Measurements from ENCODE around the gene SSR3. TPM values are rescaled to one million over a fixed set of nuclear protein-coding genes. Genes with fewer than 3 reads are reported as not detected.

The SSR3 gene
- total and polyA plus RNA-seq, 2 of the 13 experiments (the other 11 are each of a cell fraction or from before 2014, with no cell fraction given): 229 to 325 TPM

DNA sequence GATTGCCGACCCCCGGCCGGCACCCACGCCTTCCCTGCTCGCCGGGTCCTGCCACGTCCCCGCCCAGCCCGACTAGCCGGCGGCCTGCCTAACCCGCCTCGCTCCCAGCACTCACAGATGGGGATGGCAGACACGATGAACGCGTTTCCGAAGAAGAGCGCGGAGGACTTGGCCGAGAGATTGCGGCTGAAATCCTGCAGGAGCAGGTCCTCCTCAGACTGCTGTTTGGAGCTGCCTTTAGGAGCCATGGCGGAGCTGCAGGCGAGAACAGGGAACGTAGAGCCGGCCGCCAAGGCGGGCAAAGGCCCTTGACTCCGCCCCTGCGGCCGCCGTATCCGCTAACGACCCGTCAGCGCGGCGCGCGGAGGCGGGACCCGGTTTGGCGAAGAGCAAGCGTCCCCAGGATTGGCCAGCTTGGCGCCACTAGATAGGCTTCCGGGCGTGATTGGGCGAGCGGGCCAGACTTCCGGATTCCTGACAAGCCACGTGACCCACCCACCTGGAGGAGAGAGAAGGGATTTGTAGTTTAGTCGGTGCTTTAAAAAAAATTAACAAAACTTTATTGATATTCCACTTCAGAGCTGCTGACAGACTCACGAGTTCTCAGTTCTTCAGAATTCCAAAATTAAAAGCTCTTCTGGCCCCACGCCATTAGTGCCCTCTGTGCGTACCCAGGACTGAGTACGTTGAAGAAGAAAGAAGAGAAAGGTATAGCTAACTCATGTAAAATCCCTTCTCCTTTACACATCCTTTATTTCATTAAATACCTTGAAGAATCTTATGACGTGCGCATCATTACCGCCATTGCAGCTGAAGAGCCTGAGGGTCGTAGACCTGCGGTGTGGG lies at the start of gene SSR3 (continued):
- TF ChIP-seq BRCA1 (CRISPR knock-in tag; IDR thresholded peaks at IDR 0.05) (peak; percentile 88), SMC3 (IDR thresholded peaks at IDR 0.05; ENCODE audit: low read length) (no peak), ZMAT3 (CRISPR knock-in tag; conservative IDR thresholded peaks at IDR 0.05) (peak; percentile 56; the same call in 1 of the 2 replicates), HNF4G (IDR thresholded peaks at IDR 0.05; ENCODE audit: borderline replicate concordance, low read depth, low read length) (no peak), HNF4G (CRISPR knock-in tag; IDR thresholded peaks at IDR 0.05; ENCODE audit: borderline replicate concordance, low read depth) (no peak), TGIF2 (CRISPR knock-in tag; IDR thresholded peaks at IDR 0.05) (peak; percentile 82), MZF1 (CRISPR knock-in tag; IDR thresholded peaks at IDR 0.05; ENCODE audit: borderline replicate concordance) (no peak), PHF8 (CRISPR knock-in tag; IDR thresholded peaks at IDR 0.05) (peak; percentile 97), ZNF766 (CRISPR knock-in tag; IDR thresholded peaks at IDR 0.05; ENCODE audit: borderline replicate concordance) (no peak), ZNF496 (CRISPR knock-in tag; IDR thresholded peaks at IDR 0.05; ENCODE audit: insufficient replicate concordance) (no peak), LCORL (IDR thresholded peaks at IDR 0.05) (no peak), LCORL (CRISPR knock-in tag; IDR thresholded peaks at IDR 0.05) (no peak), HOXA5 (CRISPR knock-in tag; IDR thresholded peaks at IDR 0.05) (peak; percentile 41; the same call in 1 of the 2 replicates), HDAC2 (CRISPR knock-in tag; IDR thresholded peaks at IDR 0.05) (no peak), NFATC3 (CRISPR knock-in tag; IDR thresholded peaks at IDR 0.05) (no peak), AKAP8 (CRISPR knock-in tag; IDR thresholded peaks at IDR 0.05) (no peak), BHLHE40 (IDR thresholded peaks at IDR 0.05; ENCODE audit: low read length) (0 out of 2 replicates have a peak, but pooled peaks have one; percentile 12), ZNF44 (CRISPR knock-in tag; IDR thresholded peaks at IDR 0.05) (no peak)
- TF ChIP-seq, protein P1, sequence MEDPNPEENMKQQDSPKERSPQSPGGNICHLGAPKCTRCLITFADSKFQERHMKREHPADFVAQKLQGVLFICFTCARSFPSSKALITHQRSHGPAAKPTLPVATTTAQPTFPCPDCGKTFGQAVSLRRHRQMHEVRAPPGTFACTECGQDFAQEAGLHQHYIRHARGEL (CRISPR knock-in tag; IDR thresholded peaks at IDR 0.05): no peak
- TF ChIP-seq, protein P2, sequence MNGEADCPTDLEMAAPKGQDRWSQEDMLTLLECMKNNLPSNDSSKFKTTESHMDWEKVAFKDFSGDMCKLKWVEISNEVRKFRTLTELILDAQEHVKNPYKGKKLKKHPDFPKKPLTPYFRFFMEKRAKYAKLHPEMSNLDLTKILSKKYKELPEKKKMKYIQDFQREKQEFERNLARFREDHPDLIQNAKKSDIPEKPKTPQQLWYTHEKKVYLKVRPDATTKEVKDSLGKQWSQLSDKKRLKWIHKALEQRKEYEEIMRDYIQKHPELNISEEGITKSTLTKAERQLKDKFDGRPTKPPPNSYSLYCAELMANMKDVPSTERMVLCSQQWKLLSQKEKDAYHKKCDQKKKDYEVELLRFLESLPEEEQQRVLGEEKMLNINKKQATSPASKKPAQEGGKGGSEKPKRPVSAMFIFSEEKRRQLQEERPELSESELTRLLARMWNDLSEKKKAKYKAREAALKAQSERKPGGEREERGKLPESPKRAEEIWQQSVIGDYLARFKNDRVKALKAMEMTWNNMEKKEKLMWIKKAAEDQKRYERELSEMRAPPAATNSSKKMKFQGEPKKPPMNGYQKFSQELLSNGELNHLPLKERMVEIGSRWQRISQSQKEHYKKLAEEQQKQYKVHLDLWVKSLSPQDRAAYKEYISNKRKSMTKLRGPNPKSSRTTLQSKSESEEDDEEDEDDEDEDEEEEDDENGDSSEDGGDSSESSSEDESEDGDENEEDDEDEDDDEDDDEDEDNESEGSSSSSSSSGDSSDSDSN (CRISPR knock-in tag; IDR thresholded peaks at IDR 0.05): peak; percentile 78
- TF ChIP-seq, protein P3, sequence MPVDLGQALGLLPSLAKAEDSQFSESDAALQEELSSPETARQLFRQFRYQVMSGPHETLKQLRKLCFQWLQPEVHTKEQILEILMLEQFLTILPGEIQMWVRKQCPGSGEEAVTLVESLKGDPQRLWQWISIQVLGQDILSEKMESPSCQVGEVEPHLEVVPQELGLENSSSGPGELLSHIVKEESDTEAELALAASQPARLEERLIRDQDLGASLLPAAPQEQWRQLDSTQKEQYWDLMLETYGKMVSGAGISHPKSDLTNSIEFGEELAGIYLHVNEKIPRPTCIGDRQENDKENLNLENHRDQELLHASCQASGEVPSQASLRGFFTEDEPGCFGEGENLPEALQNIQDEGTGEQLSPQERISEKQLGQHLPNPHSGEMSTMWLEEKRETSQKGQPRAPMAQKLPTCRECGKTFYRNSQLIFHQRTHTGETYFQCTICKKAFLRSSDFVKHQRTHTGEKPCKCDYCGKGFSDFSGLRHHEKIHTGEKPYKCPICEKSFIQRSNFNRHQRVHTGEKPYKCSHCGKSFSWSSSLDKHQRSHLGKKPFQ (CRISPR knock-in tag; IDR thresholded peaks at IDR 0.05; ENCODE audit: insufficient replicate concordance): no peak
- TF ChIP-seq, protein P4, sequence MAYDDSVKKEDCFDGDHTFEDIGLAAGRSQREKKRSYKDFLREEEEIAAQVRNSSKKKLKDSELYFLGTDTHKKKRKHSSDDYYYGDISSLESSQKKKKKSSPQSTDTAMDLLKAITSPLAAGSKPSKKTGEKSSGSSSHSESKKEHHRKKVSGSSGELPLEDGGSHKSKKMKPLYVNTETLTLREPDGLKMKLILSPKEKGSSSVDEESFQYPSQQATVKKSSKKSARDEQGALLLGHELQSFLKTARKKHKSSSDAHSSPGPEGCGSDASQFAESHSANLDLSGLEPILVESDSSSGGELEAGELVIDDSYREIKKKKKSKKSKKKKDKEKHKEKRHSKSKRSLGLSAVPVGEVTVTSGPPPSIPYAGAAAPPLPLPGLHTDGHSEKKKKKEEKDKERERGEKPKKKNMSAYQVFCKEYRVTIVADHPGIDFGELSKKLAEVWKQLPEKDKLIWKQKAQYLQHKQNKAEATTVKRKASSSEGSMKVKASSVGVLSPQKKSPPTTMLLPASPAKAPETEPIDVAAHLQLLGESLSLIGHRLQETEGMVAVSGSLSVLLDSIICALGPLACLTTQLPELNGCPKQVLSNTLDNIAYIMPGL (CRISPR knock-in tag; IDR thresholded peaks at IDR 0.05; ENCODE audit: borderline replicate concordance in 1 of 2, low read depth in 1 of 2): peak in 1 of 2 experiments; percentile 81; a peak in 3 of 4 replicates
- TF ChIP-seq, protein P5, sequence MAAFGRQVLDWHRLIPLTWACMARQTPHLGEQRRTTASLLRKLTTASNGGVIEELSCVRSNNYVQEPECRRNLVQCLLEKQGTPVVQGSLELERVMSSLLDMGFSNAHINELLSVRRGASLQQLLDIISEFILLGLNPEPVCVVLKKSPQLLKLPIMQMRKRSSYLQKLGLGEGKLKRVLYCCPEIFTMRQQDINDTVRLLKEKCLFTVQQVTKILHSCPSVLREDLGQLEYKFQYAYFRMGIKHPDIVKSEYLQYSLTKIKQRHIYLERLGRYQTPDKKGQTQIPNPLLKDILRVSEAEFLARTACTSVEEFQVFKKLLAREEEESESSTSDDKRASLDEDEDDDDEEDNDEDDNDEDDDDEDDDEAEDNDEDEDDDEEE (CRISPR knock-in tag; IDR thresholded peaks at IDR 0.05): no peak; the same call in 1 of the 2 replicates
